H1 (cell line): ENCODE results near the gene RASGRP4. TPM values are rescaled to one million over a fixed set of nuclear protein-coding genes. Genes with fewer than 3 reads are reported as not detected.

Experiments used
- ATF2 ChIP-seq: IDR thresholded peaks from 2 replicates; pipeline ENCODE4 v1.6.1; 2012; ENCODE audit warnings: low read length, inconsistent platforms
- CHD7 ChIP-seq: fragments of 300-600 bp; sonication (generic); IDR thresholded peaks from 2 replicates; pipeline ENCODE4 v1.7.1; 2012; ENCODE audit warnings: low read length, moderate library complexity, mild to moderate bottlenecking, inconsistent platforms; ENCODE audit not compliant: insufficient replicate concordance
- EZH2 ChIP-seq: fragments of 200-600 bp; sonication (generic); IDR thresholded peaks from 2 replicates; pipeline ENCODE4 v1.7.1; 2012; ENCODE audit warnings: low read depth, mild to moderate bottlenecking, moderate library complexity, low read length, inconsistent platforms; ENCODE audit not compliant: severe bottlenecking
- PHF8 ChIP-seq: fragments of 200-600 bp; sonication (generic); conservative IDR thresholded peaks from 2 replicates; pipeline ENCODE4 v1.7.1; 2012; ENCODE audit warnings: low read depth, mild to moderate bottlenecking, inconsistent platforms, low read length, moderate library complexity
- RNF2 ChIP-seq: fragments of 200-900, 300-1000 bp; sonication (generic); IDR thresholded peaks from 2 replicates; pipeline ENCODE4 v1.7.1; 2016; ENCODE audit warnings: borderline replicate concordance, low read depth, mild to moderate bottlenecking, antibody characterized with exemption, low read length; ENCODE audit not compliant: poor library complexity, severe bottlenecking; ENCODE audit errors: missing control alignments
- polyA plus RNA-seq, 7 experiments: library from polyadenylated mRNA; depleted of rRNA in 3 of 7; stranded (reverse) in 5 of 7; unstranded in 2 of 7; fragments of >200 nt in 5 of 7; fragments of 200-250 nt in 2 of 7; gene quantifications; 1 replicate in 5 of 7; 2 replicates in 1 of 7; 4 replicates in 1 of 7; pipeline versions ENCODE4 v1.2.1 to v1.2.3, GENCODE V29; 2011 to 2013; ENCODE audit warnings: missing spikeins in 2 of 7, mixed read lengths in 2 of 7
- total RNA-seq: library from RNA; stranded (reverse); fragmentation: NEBNext Ultra II Directional; extraction: Animal tissue kit (Norgen Biotek cat#: 25700); gene quantifications from 2 replicates; pipeline ENCODE4 v1.2.1, GENCODE V29; 2021
- TF ChIP-seq, protein P1 (sequence below): IDR thresholded peaks from 2 replicates; pipeline ENCODE4 v1.6.1; 2011; ENCODE audit warnings: low read length, improper control_type of control experiment

Gene RASGRP4
- total and polyA plus RNA-seq, 2 of the 8 experiments (the other 6 are each of a cell fraction or from before 2014, with no cell fraction given), result 1.9 to 3.1 TPM

- TF ChIP-seq CHD7 (no peak), RNF2 (no peak), ATF2 (peak; percentile 75), PHF8 (peak; percentile 97), EZH2 (no peak)
- TF ChIP-seq, protein P1, sequence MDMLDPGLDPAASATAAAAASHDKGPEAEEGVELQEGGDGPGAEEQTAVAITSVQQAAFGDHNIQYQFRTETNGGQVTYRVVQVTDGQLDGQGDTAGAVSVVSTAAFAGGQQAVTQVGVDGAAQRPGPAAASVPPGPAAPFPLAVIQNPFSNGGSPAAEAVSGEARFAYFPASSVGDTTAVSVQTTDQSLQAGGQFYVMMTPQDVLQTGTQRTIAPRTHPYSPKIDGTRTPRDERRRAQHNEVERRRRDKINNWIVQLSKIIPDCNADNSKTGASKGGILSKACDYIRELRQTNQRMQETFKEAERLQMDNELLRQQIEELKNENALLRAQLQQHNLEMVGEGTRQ, result no peak
Measured at GRCh38 chr19:38374332-38375097, 51.5 kb downstream of the RASGRP4 start, which contains the start of gene PSMD8 (continued).
